Transverse colon (tissue), 4 donors: Measurements from ENCODE around the gene BTBD2. TPM values are rescaled to one million over a fixed set of nuclear protein-coding genes. Genes with fewer than 3 reads are reported as not detected.

ENCODE experiments used
- DNase-seq: peaks from one replicate; pipeline ENCODE4 v3.0.0-alpha.2; 2019
- H3K27ac ChIP-seq, 4 donors: fragments of 200-600 bp; sonication (generic); 2 replicates each; pipeline ENCODE4 v1.5.1; 2016 to 2018; ENCODE audit warnings: inconsistent platforms in 4 of 4
- H3K27me3 ChIP-seq: fragments of 200-600 bp; sonication (generic); 2 replicates; pipeline ENCODE4 v1.5.1; 2017; ENCODE audit warnings: inconsistent platforms
- H3K36me3 ChIP-seq, 4 donors: fragments of 200-600 bp; sonication (generic); 2 replicates each; pipeline ENCODE4 v1.5.1; 2017 to 2019; ENCODE audit warnings: inconsistent platforms in 4 of 4
- H3K4me1 ChIP-seq, 4 donors: fragments of 200-600 bp; sonication (generic); 2 replicates each; pipeline ENCODE4 v1.5.1; 2017 to 2020; ENCODE audit warnings: inconsistent platforms in 4 of 4
- H3K4me3 ChIP-seq, 4 donors: fragments of 200-600 bp; sonication (generic); 1 replicate in 1 of 4; 2 replicates in 3 of 4; pipeline versions ENCODE4 v1.5.1 to v1.6.1; 2017 to 2019; ENCODE audit warnings: inconsistent platforms in 4 of 4
- H3K9me3 ChIP-seq, 2 donors: fragments of 200-600 bp; sonication (generic); 2 replicates each; pipeline ENCODE4 v1.5.1; 2017 to 2019; ENCODE audit warnings: inconsistent platforms in 2 of 2
- EP300 ChIP-seq: sonication (generic); formaldehyde crosslinking; IDR thresholded peaks from one replicate; pipeline ENCODE4 v1.6.1; 2017; ENCODE audit warnings: antibody characterized with exemption, low read depth
- POLR2A ChIP-seq: fragments of 450-650 bp; IDR thresholded peaks from one replicate; pipeline ENCODE4 v1.6.1; 2016; ENCODE audit warnings: antibody characterized with exemption, mild to moderate bottlenecking, moderate library complexity
- POLR2AphosphoS5 ChIP-seq, 3 donors: sonication (generic); formaldehyde crosslinking; IDR thresholded peaks; one replicate each; pipeline ENCODE4 v1.6.1; 2016; ENCODE audit warnings: antibody characterized with exemption in 3 of 3
- WGBS, 2 donors: methylation state at CpG; one replicate each; pipeline ENCODE4 v1.1.5; 2018; ENCODE audit warnings: low coverage in 1 of 2; 5-methylcytosine and 5-hydroxymethylcytosine counted together
- in situ Hi-C, 4 donors: fragments of 200-750 bp; cut with MboI; loops; one replicate each; pipeline versions ENCODE4 v1.15.0 to v1.15.1; 2017; ENCODE audit warnings: low sequenced_read_pairs in 3 of 4, low pct_ligation_motif_present in 1 of 4, low pct_unique_long_range_greater_than_20kb in 1 of 4
- intact Hi-C: fragments of 100-400 bp; cut with DNase I; formaldehyde crosslinking; loops from one replicate; pipeline ENCODE4 v1.15.1; 2023; ENCODE audit warnings: low total_unique reads
- total RNA-seq, 4 donors: library from RNA; depleted of rRNA; stranded (reverse); fragments of >200 nt; gene quantifications; one replicate each; pipeline ENCODE4 v1.1.0, GENCODE V29; 2016
- TF ChIP-seq, protein P1 (sequence below), 5 experiments: fragments of 200-600 bp in 3 of 5; fragments of 450-650 bp in 2 of 5; sonication (generic) in 3 of 5; IDR thresholded peaks; 1 replicate in 2 of 5; 2 replicates in 3 of 5; pipeline ENCODE4 v1.5.1; 2016 to 2017; ENCODE audit warnings: antibody characterized with exemption in 5 of 5, inconsistent platforms in 3 of 5, mild to moderate bottlenecking in 2 of 5, moderate library complexity in 1 of 5

The BTBD2 gene
- total RNA-seq, 4 donors from 2014 or later, result 66.7 to 88.6 (median 84.4) TPM

DNA sequence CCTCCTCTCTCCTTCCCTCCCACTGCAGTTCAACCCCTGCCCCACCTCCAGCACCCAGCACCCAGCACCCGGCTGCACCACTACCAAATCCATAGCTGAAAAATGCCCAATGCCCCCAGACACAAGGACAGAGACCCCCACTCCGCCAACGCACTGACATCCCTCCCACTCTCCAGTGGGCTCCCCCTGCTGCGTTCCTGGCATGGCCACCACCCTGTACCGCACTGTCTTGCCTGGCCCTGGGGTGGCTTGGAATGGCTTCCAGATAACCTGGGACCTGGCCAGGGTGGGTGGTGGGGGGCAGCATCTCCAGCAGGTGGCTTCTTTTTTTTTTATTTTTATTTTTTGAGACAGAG, 41.3 kb upstream of the BTBD2 start:
- H3K4me1 ChIP-seq, result peaks cover 44 to 80% (median 61%) of the 10 kb centered on the region in 4 donors
- in situ Hi-C loops, result no loop called here
- H3K4me3 ChIP-seq, result no peak overlapping the region
- H3K27ac ChIP-seq, result peak overlapping the region; percentile 96 to 100 (median 98)
- WGBS, 2 donors, result 57% methylated on average over 5 of the region's 5 CpGs; no CpG with 5 or more reads in 1 of the 2 donors
- no peaks in the 10 kb centered on the region for H3K27me3 ChIP-seq
- H3K36me3 ChIP-seq, result no peaks in the 10 kb centered on the region
- TF ChIP-seq POLR2A (no peak), EP300 (no peak), POLR2AphosphoS5 (IDR thresholded peaks at IDR 0.05) (no peak)
- TF ChIP-seq, protein P1, sequence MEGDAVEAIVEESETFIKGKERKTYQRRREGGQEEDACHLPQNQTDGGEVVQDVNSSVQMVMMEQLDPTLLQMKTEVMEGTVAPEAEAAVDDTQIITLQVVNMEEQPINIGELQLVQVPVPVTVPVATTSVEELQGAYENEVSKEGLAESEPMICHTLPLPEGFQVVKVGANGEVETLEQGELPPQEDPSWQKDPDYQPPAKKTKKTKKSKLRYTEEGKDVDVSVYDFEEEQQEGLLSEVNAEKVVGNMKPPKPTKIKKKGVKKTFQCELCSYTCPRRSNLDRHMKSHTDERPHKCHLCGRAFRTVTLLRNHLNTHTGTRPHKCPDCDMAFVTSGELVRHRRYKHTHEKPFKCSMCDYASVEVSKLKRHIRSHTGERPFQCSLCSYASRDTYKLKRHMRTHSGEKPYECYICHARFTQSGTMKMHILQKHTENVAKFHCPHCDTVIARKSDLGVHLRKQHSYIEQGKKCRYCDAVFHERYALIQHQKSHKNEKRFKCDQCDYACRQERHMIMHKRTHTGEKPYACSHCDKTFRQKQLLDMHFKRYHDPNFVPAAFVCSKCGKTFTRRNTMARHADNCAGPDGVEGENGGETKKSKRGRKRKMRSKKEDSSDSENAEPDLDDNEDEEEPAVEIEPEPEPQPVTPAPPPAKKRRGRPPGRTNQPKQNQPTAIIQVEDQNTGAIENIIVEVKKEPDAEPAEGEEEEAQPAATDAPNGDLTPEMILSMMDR (IDR thresholded peaks at IDR 0.05), result no peak
- intact Hi-C loops, result no loop called here
- no peaks in the 10 kb centered on the region for H3K9me3 ChIP-seq
- DNase-seq, result no peak

DNA sequence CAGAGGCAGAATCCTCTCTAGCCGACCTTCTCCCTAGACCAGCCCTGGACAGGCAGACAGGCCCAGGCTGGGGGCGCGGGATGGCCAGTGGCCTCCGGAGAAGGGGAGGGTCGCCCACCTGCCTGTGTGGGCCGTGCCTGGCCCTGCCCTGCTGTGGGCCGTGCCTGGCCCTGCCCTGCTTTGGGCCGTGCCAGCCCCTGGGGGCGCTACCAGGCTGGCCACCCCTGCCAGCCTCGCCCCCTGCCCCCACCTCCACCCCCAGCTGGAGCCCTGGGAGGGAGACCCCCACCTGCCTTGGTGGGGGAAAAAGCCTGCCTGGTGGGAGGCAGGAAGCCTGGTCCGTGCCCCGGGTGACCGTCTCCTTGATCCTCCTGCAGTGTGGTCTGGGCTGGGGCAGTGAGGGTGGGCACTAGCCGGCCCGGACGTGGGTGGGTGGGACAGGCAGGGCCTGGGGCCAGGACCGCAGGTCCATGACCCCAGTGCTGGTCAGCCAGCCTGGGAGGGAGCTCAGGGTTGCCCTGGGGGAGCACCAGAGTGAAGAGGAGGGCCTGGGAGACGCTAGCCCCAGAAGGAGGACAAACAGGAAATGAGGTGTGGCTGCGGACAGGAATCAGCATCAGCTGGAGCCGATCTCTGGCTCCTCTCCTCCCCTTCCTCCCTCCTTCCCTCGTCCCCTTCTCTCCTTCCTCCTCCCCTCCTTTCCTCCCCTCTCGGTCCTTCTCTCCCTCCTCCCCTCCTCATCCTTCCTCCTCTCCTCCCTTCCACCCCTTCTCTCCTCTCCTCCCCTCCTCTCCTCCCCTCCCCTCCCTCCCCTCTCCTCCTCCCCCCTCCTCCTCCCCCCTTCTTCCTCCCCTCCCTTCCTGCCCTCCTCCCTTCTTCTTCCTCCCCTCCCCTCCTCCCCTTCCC, 40.7 kb upstream of the BTBD2 start:
- peak overlapping the region in 3 of 4 donors; percentile 3 to 38 (median 21) for H3K4me3 ChIP-seq
- WGBS, 2 donors, result 15% methylated on average over 13 of the region's 22 CpGs; no CpG with 5 or more reads in 1 of the 2 donors
- peaks cover 49 to 85% (median 66%) of the 10 kb centered on the region in 4 donors for H3K4me1 ChIP-seq
- H3K36me3 ChIP-seq, result no peaks in the 10 kb centered on the region
- no peaks in the 10 kb centered on the region for H3K27me3 ChIP-seq
- no peaks in the 10 kb centered on the region for H3K9me3 ChIP-seq
- H3K27ac ChIP-seq, result peak overlapping the region; percentile 96 to 100 (median 98)
- in situ Hi-C loops, result no loop called here
- TF ChIP-seq, protein P1 (IDR thresholded peaks at IDR 0.05), result no peak
- TF ChIP-seq POLR2A (peak; percentile 48), POLR2AphosphoS5 (IDR thresholded peaks at IDR 0.05) (peak; percentile 48 to 70 (median 66))
- DNase-seq, result peak; percentile 74
- intact Hi-C loops, result no loop called here

- Histone ChIP-seq H3K9me3 (no peaks in the 10 kb centered on the region), H3K4me3 (no peak overlapping the region), H3K27ac (peak overlapping the region; percentile 96 to 100 (median 98)), H3K4me1 (peaks cover 40 to 72% (median 56%) of the 10 kb centered on the region in 4 donors), H3K36me3 (no peaks in the 10 kb centered on the region), H3K27me3 (no peaks in the 10 kb centered on the region)
- 44% methylated on average over 7 of the region's 8 CpGs; no CpG with 5 or more reads in 1 of the 2 donors for WGBS, 2 donors
- TF ChIP-seq, protein P1 (IDR thresholded peaks at IDR 0.05), result no peak
- peak; percentile 50 to 72 (median 51) for TF ChIP-seq POLR2AphosphoS5 (IDR thresholded peaks at IDR 0.05)
- TF ChIP-seq POLR2A, result peak; percentile 79
- TF ChIP-seq EP300, result no peak
- intact Hi-C loops, result no loop called here
- in situ Hi-C loops, result no loop called here
- DNase-seq, result peak; percentile 81
These were observed 39.2 kb upstream of the BTBD2 start for GRCh38 chr19:2054763-2055162.

DNA sequence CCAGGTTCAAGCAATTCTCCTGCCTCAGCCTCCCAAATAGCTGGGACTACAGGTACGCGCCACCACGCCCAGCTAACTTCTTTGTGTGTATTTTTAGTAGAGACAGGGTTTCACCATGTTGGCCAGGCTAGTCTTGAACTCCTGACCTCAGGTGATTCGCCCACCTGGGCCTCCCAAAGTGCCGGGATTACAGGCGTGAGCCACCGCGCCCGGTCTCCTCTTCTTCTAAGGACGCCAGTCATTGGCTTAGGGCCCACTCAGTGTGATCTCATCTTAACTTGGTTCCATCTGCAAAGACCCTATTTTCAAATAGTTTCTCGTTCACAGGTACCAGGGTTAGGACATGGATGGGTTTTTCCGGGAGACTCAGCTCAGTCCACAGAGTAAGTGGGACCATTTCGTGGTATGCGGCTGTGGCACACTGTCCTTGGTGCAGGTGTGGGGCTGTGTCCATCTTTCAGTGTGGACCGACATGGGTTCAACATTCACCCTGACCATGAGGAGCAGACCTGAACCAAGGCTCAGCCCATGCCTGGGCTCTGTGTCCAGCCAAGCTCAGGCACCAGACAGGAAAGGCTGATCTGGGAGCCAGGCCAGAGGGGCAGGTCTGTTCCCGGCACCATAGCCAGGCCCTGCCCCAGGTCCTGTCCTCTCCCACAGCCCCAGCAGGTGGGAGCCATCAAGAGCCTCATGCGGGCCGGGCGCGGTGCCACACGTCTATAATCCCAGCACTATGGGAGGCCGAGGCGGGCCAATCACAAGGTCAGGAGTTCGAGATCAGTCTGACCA, 38.3 kb upstream of the BTBD2 start:
- no peaks in the 10 kb centered on the region for H3K27me3 ChIP-seq
- peak; percentile 59 to 60 (median 59) for TF ChIP-seq POLR2AphosphoS5 (IDR thresholded peaks at IDR 0.05)
- TF ChIP-seq POLR2A, result no peak
- no peak for TF ChIP-seq EP300
- DNase-seq, result peak; percentile 63
- no peaks in the 10 kb centered on the region for H3K36me3 ChIP-seq
- intact Hi-C loops (no loop called here), in situ Hi-C loops (no loop called here)
- no peak overlapping the region for H3K4me3 ChIP-seq
- peaks cover 40 to 71% (median 55%) of the 10 kb centered on the region in 4 donors for H3K4me1 ChIP-seq
- H3K27ac ChIP-seq, result peak overlapping the region; percentile 96 to 100 (median 98)
- WGBS, 2 donors, result 71% methylated on average over 24 of the region's 24 CpGs; no CpG with 5 or more reads in 1 of the 2 donors
- no peaks in the 10 kb centered on the region for H3K9me3 ChIP-seq
